ENCODE measurements around the gene SNRNP25.
"Not testable (repeated sequence)": the region's sequence is repeated elsewhere in the genome, so short reads cannot be mapped to it uniquely, and the experiment has no call there.

- TF ChIP-seq, protein P1, sequence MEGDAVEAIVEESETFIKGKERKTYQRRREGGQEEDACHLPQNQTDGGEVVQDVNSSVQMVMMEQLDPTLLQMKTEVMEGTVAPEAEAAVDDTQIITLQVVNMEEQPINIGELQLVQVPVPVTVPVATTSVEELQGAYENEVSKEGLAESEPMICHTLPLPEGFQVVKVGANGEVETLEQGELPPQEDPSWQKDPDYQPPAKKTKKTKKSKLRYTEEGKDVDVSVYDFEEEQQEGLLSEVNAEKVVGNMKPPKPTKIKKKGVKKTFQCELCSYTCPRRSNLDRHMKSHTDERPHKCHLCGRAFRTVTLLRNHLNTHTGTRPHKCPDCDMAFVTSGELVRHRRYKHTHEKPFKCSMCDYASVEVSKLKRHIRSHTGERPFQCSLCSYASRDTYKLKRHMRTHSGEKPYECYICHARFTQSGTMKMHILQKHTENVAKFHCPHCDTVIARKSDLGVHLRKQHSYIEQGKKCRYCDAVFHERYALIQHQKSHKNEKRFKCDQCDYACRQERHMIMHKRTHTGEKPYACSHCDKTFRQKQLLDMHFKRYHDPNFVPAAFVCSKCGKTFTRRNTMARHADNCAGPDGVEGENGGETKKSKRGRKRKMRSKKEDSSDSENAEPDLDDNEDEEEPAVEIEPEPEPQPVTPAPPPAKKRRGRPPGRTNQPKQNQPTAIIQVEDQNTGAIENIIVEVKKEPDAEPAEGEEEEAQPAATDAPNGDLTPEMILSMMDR (IDR thresholded peaks at IDR 0.05; ENCODE audit: borderline replicate concordance, extremely low read depth, low read length, poor library complexity, severe bottlenecking), result not testable (repeated sequence)
- TF ChIP-seq EZH2 (IDR thresholded peaks at IDR 0.05; ENCODE audit: borderline replicate concordance, low read depth, low read length, severe bottlenecking), result not testable (repeated sequence)
Measured at GRCh38 chr16:46510-46909, 7.1 kb upstream of the SNRNP25 start.
